Adrenal gland (tissue), 12 donors: ENCODE measurements around the gene ZFP62. TPM values are rescaled to one million over a fixed set of nuclear protein-coding genes. Genes with fewer than 3 reads are reported as not detected.

ENCODE experiments used
- polyA plus RNA-seq, 3 donors: library from polyadenylated mRNA; stranded (reverse); fragments of 200-250 nt in 2 of 3; fragments of 350-450 nt in 1 of 3; fragmentation: Illumina TruSeq in 1 of 3; extraction: RNeasy Lipid Tissue Mini Kit (QIAGEN cat#74804) in 1 of 3; gene quantifications; one replicate each; pipeline ENCODE4 v1.2.3, GENCODE V29; 2013 to 2014
- small RNA-seq, 2 donors: library from RNA; depleted of rRNA; stranded (forward); fragments of <200 nt; gene quantifications; one replicate each; pipeline ENCODE3, GENCODE V24; 2016
- total RNA-seq, 9 donors: library from RNA; depleted of rRNA in 4 of 9; stranded (reverse); fragments of >200 nt in 4 of 9; fragments of 120-200 nt in 1 of 9; fragmentation: NEBNext Ultra II Directional in 1 of 9; extraction: Animal tissue kit (Norgen Biotek cat#: 25700) in 1 of 9; gene quantifications; one replicate each; pipeline versions ENCODE4 v1.1.0 to v1.2.4, GENCODE V29; 2013 to 2023
- donor health status: healthy with polysubstance abuse.
- donor health status: Bipolar disorder and iron deficiency.
- donor health status: DM: yes; HTN: yes; CAD: no.
- donor health status: DM: no; HTN: no; CAD: no.
- donor health status: DM: no; HTN: no; CAD: no.
- donor health status: DM: yes; HTN: yes; CAD: no.

Gene ZFP62
- total and polyA plus RNA-seq, 12 donors, result 8.5 to 39.7 (median 16.5) TPM

Small RNAs within 50 kb of the gene (small RNA-seq; reads per million reads assigned to genes)
- 0 reads per million in 2 donors for gene RF00019

Other genes with a start within 250 kb of the ZFP62 start
- gene FLT4, start 211.7 kb downstream of the ZFP62 start, total RNA-seq, result 10 to 100 TPM in 8 of 9 donors, 1 to 10 TPM in 1; 9.7 to 50.1 (median 25.1) TPM
- gene FLT4, start 211.7 kb downstream of the ZFP62 start, polyA plus RNA-seq, result 10 to 100 TPM in 2 of 3 donors, 1 to 10 TPM in 1; 3.3 to 80.1 (median 26.0) TPM
- gene OR2Y1, start 121.2 kb downstream of the ZFP62 start, total RNA-seq, result not detected
- gene OR2Y1, start 121.2 kb downstream of the ZFP62 start, polyA plus RNA-seq, result not detected
- gene MGAT1, start 58.5 kb downstream of the ZFP62 start, total RNA-seq, result 100 to 1,000 TPM in 8 of 9 donors, 10 to 100 TPM in 1; 55.8 to 224 (median 145) TPM
- 100 to 1,000 TPM in 1 of 3 donors, 10 to 100 TPM in 2; 46.8 to 144 (median 62.7) TPM for gene MGAT1, start 58.5 kb downstream of the ZFP62 start, polyA plus RNA-seq
- 1 to 10 TPM in 2 of 9 donors, under 1 TPM in 3, not detected in 4; 0.50 to 1.9 (median 0.96) TPM for gene BTNL8, start 37.9 kb upstream of the ZFP62 start, total RNA-seq
- gene BTNL8, start 37.9 kb upstream of the ZFP62 start, polyA plus RNA-seq, result under 1 TPM; 0.07 to 0.32 (median 0.15) TPM
- 1 to 10 TPM in 1 of 9 donors, under 1 TPM in 3, not detected in 5; 0.14 to 1.0 (median 0.21) TPM for gene BTNL3, start 127.6 kb upstream of the ZFP62 start, total RNA-seq
- under 1 TPM; 0.03 to 0.08 (median 0.07) TPM for gene BTNL3, start 127.6 kb upstream of the ZFP62 start, polyA plus RNA-seq
- gene BTNL9, start 179.0 kb upstream of the ZFP62 start, total RNA-seq, result 10 to 100 TPM in 7 of 9 donors, 1 to 10 TPM in 2; 5.6 to 32.0 (median 14.8) TPM
- 10 to 100 TPM in 2 of 3 donors, 1 to 10 TPM in 1; 4.2 to 62.7 (median 47.9) TPM for gene BTNL9, start 179.0 kb upstream of the ZFP62 start, polyA plus RNA-seq